Ovary (tissue), 9 donors: Measurements from ENCODE around the gene PRKAR2A. TPM values are rescaled to one million over a fixed set of nuclear protein-coding genes. Genes with fewer than 3 reads are reported as not detected.

Source experiments
- DNase-seq, 5 donors: peaks; one replicate each; pipeline ENCODE4 v3.0.0-alpha.2; 2019 to 2020
- H3K27ac ChIP-seq, 2 donors: fragments of 200-600 bp; one replicate each; pipeline versions ENCODE4 v1.5.1 to v1.8.0; 2019 to 2022
- H3K27me3 ChIP-seq: fragments of 200-600 bp; one replicate; pipeline ENCODE4 v1.8.0; 2022
- H3K36me3 ChIP-seq: fragments of 200-600 bp; sonication (generic); one replicate; pipeline ENCODE4 v1.5.1; 2019
- H3K4me1 ChIP-seq: one replicate; pipeline ENCODE4 v1.8.1; 2013; ENCODE audit warnings: mild to moderate bottlenecking, moderate library complexity; ENCODE audit not compliant: insufficient read depth
- H3K4me3 ChIP-seq: fragments of 200-600 bp; sonication (generic); one replicate; pipeline ENCODE4 v1.5.1; 2017
- H3K9me3 ChIP-seq, 2 donors: fragments of 200-600 bp in 1 of 2; sonication (generic) in 1 of 2; one replicate each; pipeline versions ENCODE4 v1.5.1 to v1.8.1; 2013 to 2019; ENCODE audit warnings: mild to moderate bottlenecking in 1 of 2, moderate library complexity in 1 of 2
- EP300 ChIP-seq: sonication (generic); formaldehyde crosslinking; IDR thresholded peaks from one replicate; pipeline ENCODE4 v1.6.1; 2017; ENCODE audit warnings: antibody characterized with exemption
- POLR2A ChIP-seq: fragments of 450-650 bp; IDR thresholded peaks from one replicate; pipeline ENCODE4 v1.6.1; 2017; ENCODE audit warnings: antibody characterized with exemption, mild to moderate bottlenecking, moderate library complexity
- WGBS, 3 donors: extraction: QIAGEN DNeasy Blood & Tissue Kit in 1 of 3; methylation state at CpG; one replicate each; pipeline versions ENCODE4 v1.1.5 to v1.1.7; 2013 to 2017; 5-methylcytosine and 5-hydroxymethylcytosine counted together
- intact Hi-C, 4 donors: fragments of 100-400 bp; cut with DNase I; formaldehyde crosslinking; loops; one replicate each; pipeline versions ENCODE4 v1.11.0 to v1.15.1; 2022 to 2023
- polyA plus RNA-seq, 2 donors: library from polyadenylated mRNA; stranded (reverse); fragments of 200-250 nt in 1 of 2; fragments of 350-450 nt in 1 of 2; fragmentation: Illumina TruSeq in 1 of 2; extraction: RNeasy Lipid Tissue Mini Kit (QIAGEN cat#74804) in 1 of 2; gene quantifications; one replicate each; pipeline ENCODE4 v1.2.3, GENCODE V29; 2013 to 2014
- total RNA-seq, 7 donors: library from RNA; depleted of rRNA in 2 of 7; stranded (reverse); fragments of >200 nt in 2 of 7; fragmentation: NEBNext Ultra II Directional in 3 of 7; extraction: Animal tissue kit (Norgen Biotek cat#: 25700) in 3 of 7; gene quantifications; one replicate each; pipeline versions ENCODE4 v1.1.0 to v1.2.4, GENCODE V29; 2016 to 2023
- TF ChIP-seq, protein P1 (sequence below), 3 donors: fragments of 450-650 bp in 2 of 3; fragments of 200-600 bp in 1 of 3; IDR thresholded peaks; one replicate each; pipeline versions ENCODE4 v1.5.1 to v1.8.0; 2016 to 2022; ENCODE audit warnings: antibody characterized with exemption in 3 of 3, mild to moderate bottlenecking in 1 of 3
- donor health status: DM: no; HTN: no; CAD: no; lungs with moderate emphysema.
- donor health status: DM: no; HTN: no; CAD: no.
- donor health status: Bipolar disorder and iron deficiency.
- donor health status: DM: yes; HTN: yes; CAD: no.
- donor health status: DM: no; HTN: no; CAD: no.
- donor health status: DM: yes; HTN: yes; CAD: no.

Gene PRKAR2A
- total and polyA plus RNA-seq, 9 donors, result 9.4 to 52.6 (median 41.5) TPM

GRCh38 chr3:48885753-48886152 is 38.1 kb upstream of the PRKAR2A start:
- no peaks in the 10 kb centered on the region for H3K9me3 ChIP-seq
- no peaks in the 10 kb centered on the region for H3K27me3 ChIP-seq
- DNase-seq, result no peak
- intact Hi-C loops, result no loop called here
- TF ChIP-seq, protein P1, sequence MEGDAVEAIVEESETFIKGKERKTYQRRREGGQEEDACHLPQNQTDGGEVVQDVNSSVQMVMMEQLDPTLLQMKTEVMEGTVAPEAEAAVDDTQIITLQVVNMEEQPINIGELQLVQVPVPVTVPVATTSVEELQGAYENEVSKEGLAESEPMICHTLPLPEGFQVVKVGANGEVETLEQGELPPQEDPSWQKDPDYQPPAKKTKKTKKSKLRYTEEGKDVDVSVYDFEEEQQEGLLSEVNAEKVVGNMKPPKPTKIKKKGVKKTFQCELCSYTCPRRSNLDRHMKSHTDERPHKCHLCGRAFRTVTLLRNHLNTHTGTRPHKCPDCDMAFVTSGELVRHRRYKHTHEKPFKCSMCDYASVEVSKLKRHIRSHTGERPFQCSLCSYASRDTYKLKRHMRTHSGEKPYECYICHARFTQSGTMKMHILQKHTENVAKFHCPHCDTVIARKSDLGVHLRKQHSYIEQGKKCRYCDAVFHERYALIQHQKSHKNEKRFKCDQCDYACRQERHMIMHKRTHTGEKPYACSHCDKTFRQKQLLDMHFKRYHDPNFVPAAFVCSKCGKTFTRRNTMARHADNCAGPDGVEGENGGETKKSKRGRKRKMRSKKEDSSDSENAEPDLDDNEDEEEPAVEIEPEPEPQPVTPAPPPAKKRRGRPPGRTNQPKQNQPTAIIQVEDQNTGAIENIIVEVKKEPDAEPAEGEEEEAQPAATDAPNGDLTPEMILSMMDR (IDR thresholded peaks at IDR 0.05), result no peak
- TF ChIP-seq EP300, result no peak
- no peak for TF ChIP-seq POLR2A
- no peak overlapping the region for H3K4me3 ChIP-seq
- no peak overlapping the region for H3K27ac ChIP-seq
- no peaks in the 10 kb centered on the region for H3K36me3 ChIP-seq
- H3K4me1 ChIP-seq, result no peaks in the 10 kb centered on the region

- no peak for DNase-seq
- TF ChIP-seq, protein P1 (IDR thresholded peaks at IDR 0.05), result no peak
- no peak for TF ChIP-seq EP300
- TF ChIP-seq POLR2A, result no peak
- Histone ChIP-seq H3K27ac (no peak overlapping the region), H3K27me3 (no peaks in the 10 kb centered on the region), H3K36me3 (no peaks in the 10 kb centered on the region), H3K4me1 (no peaks in the 10 kb centered on the region), H3K4me3 (no peak overlapping the region), H3K9me3 (no peaks in the 10 kb centered on the region)
- intact Hi-C loops, result no loop called here
- WGBS, 3 donors, result 90 to 94% (median 91%) methylated on average over 5 of the region's 5 CpGs
Measured at GRCh38 chr3:48881652-48882114, 34.0 kb upstream of the PRKAR2A start.

DNA sequence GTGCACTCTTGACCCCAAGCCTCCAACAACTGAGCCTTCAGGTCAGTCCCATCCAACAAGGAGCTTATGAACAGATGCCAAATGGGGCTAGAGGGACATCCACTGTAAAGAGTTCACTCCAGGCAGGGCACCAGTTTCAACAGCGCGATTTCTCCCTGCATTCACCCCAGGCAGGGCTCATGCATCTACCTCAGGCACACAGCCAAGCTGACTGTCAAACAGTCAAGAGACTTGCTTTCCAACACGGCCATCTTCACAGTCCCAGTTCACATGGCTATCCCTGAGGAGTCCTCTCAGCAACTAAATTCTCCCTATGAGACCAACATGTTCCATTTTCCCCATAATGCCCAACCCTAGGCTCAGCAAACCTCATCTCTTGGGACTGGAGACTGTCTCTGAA is 33.3 kb upstream of the PRKAR2A start:
- intact Hi-C loops, result no loop called here
- Histone ChIP-seq H3K27me3 (no peaks in the 10 kb centered on the region), H3K27ac (no peak overlapping the region), H3K9me3 (no peaks in the 10 kb centered on the region), H3K36me3 (no peaks in the 10 kb centered on the region), H3K4me3 (no peak overlapping the region), H3K4me1 (no peaks in the 10 kb centered on the region)
- DNase-seq, result no peak
- TF ChIP-seq EP300 (no peak), POLR2A (no peak)
- TF ChIP-seq, protein P1 (IDR thresholded peaks at IDR 0.05), result no peak
- 88 to 94% (median 90%) methylated on average over 3 of the region's 3 CpGs for WGBS, 3 donors

- 86 to 91% (median 90%) methylated on average over 6 of the region's 6 CpGs for WGBS, 3 donors
- intact Hi-C loops, result no loop called here
- Histone ChIP-seq H3K4me3 (no peak overlapping the region), H3K27me3 (no peaks in the 10 kb centered on the region), H3K9me3 (no peaks in the 10 kb centered on the region), H3K27ac (no peak overlapping the region), H3K4me1 (no peaks in the 10 kb centered on the region), H3K36me3 (no peaks in the 10 kb centered on the region)
- TF ChIP-seq, protein P1 (IDR thresholded peaks at IDR 0.05), result no peak
- TF ChIP-seq EP300 (no peak), POLR2A (no peak)
- DNase-seq, result no peak
Measured at GRCh38 chr3:48879994-48880377, 32.3 kb upstream of the PRKAR2A start.
